B cell (primary cell): ENCODE results near the gene PPP3R2. TPM values are rescaled to one million over a fixed set of nuclear protein-coding genes. Genes with fewer than 3 reads are reported as not detected.

Source experiments
- ATAC-seq: fragments of 200-7000 bp; cut with Tn5 transposase; one replicate; pipeline ENCODE4 v1.10.0; 2021; ENCODE audit warnings: low read depth, mild to moderate bottlenecking, moderate number of reproducible peaks, moderate library complexity
- CTCF ChIA-PET: fragments of 350-600 bp; sonication (Branson Sonifier 250); formaldehyde crosslinking; loops from one replicate; lab custom pipeline; 2021; ENCODE audit warnings: antibody characterized with exemption, inconsistent platforms; lab: Charles Lee
- POLR2A ChIA-PET: fragments of 350-600 bp; sonication (Branson Sonifier 250); formaldehyde crosslinking; loops from one replicate; lab custom pipeline; 2021; ENCODE audit warnings: antibody characterized with exemption; lab: Charles Lee
- DNase-seq: peaks from one replicate; pipeline ENCODE4 v3.0.0; 2013
- H2AFZ ChIP-seq: 2 replicates; pipeline ENCODE4 v1.6.1; 2012; ENCODE audit warnings: mild to moderate bottlenecking, low read depth, low read length; ENCODE audit not compliant: insufficient read depth, poor library complexity, severe bottlenecking
- H3K27ac ChIP-seq, 2 donors: 1 replicate in 1 of 2; 2 replicates in 1 of 2; pipeline ENCODE4 v1.5.1; 2012 to 2013; ENCODE audit warnings: low read length in 2 of 2, mild to moderate bottlenecking in 2 of 2, moderate library complexity in 1 of 2
- H3K27me3 ChIP-seq, 4 experiments: fragments of 200-600 bp in 1 of 4; sonication (generic) in 1 of 4; replicated peaks in 1 of 4; 1 replicate in 2 of 4; 2 replicates in 2 of 4; pipeline versions ENCODE4 v1.6.1 to v1.7.0; 2013 to 2016; ENCODE audit warnings: low read length in 3 of 4, mild to moderate bottlenecking in 2 of 4, mixed read lengths in 1 of 4, moderate library complexity in 1 of 4; ENCODE audit not compliant: insufficient read depth in 4 of 4, control insufficient read depth in 3 of 4; ENCODE audit errors: control extremely low read depth in 1 of 4
- H3K36me3 ChIP-seq, 2 experiments: replicated peaks in 1 of 2; 1 replicate in 1 of 2; 2 replicates in 1 of 2; pipeline versions ENCODE4 v1.6.1 to v1.7.1; 2013; ENCODE audit warnings: low read length in 1 of 2; ENCODE audit not compliant: insufficient read depth in 2 of 2, control insufficient read depth in 1 of 2; ENCODE audit errors: control extremely low read depth in 1 of 2, extremely low read depth in 1 of 2
- H3K4me1 ChIP-seq, 2 donors: fragments of 200-600 bp in 1 of 2; sonication (generic) in 1 of 2; 1 replicate in 1 of 2; 2 replicates in 1 of 2; pipeline versions ENCODE4 v1.5.1 to v1.6.1; 2013 to 2017; ENCODE audit warnings: low read length in 2 of 2; ENCODE audit not compliant: control insufficient read depth in 2 of 2, insufficient read depth in 2 of 2
- H3K4me2 ChIP-seq: replicated peaks from 2 replicates; pipeline ENCODE3; 2012; ENCODE audit warnings: mild to moderate bottlenecking, low read depth, low read length; ENCODE audit not compliant: poor library complexity, severe bottlenecking
- H3K4me3 ChIP-seq, 5 experiments: fragments of 200-600 bp in 1 of 5; sonication (generic) in 1 of 5; 1 replicate in 3 of 5; 2 replicates in 2 of 5; pipeline versions ENCODE4 v1.5.1 to v1.7.0; 2011 to 2016; ENCODE audit warnings: low read length in 4 of 5, mild to moderate bottlenecking in 4 of 5, low read depth in 2 of 5, control low read depth in 1 of 5, moderate library complexity in 1 of 5; ENCODE audit not compliant: insufficient read depth in 1 of 5; ENCODE audit errors: control extremely low read depth in 1 of 5, extremely low read depth in 1 of 5
- H3K79me2 ChIP-seq: fragments of 200-600 bp; sonication (generic); one replicate; pipeline ENCODE4 v1.6.0; 2016; ENCODE audit warnings: low read length; ENCODE audit not compliant: control insufficient read depth, insufficient read depth
- H3K9ac ChIP-seq: fragments of 200-600 bp; sonication (generic); 2 replicates; pipeline ENCODE4 v1.6.1; 2017; ENCODE audit warnings: mild to moderate bottlenecking, low read length, moderate library complexity
- H3K9me3 ChIP-seq, 3 donors: one replicate each; pipeline versions ENCODE4 v1.6.1 to v1.7.1; 2013; ENCODE audit warnings: low read length in 2 of 3; ENCODE audit not compliant: control insufficient read depth in 2 of 3, insufficient read depth in 1 of 3; ENCODE audit errors: control extremely low read depth in 1 of 3
- H4K20me1 ChIP-seq: 2 replicates; pipeline ENCODE4 v1.6.0; 2012; ENCODE audit warnings: mild to moderate bottlenecking, low read length; ENCODE audit not compliant: insufficient read depth, control insufficient read depth, poor library complexity, severe bottlenecking
- H3K27ac Mint-ChIP-seq: one replicate; pipeline ENCODE4 v1.8.0; 2021; ENCODE audit warnings: mixed read lengths
- H3K27me3 Mint-ChIP-seq: one replicate; pipeline ENCODE4 v1.8.0; 2021; ENCODE audit warnings: mixed read lengths
- H3K4me1 Mint-ChIP-seq: one replicate; pipeline ENCODE4 v1.8.0; 2021; ENCODE audit warnings: mixed read lengths
- H3K4me3 Mint-ChIP-seq: one replicate; pipeline ENCODE4 v1.8.0; 2021; ENCODE audit warnings: mixed read lengths
- H3K9me3 Mint-ChIP-seq: one replicate; pipeline ENCODE4 v1.8.0; 2022; ENCODE audit warnings: mixed read lengths; ENCODE audit not compliant: insufficient read depth
- CTCF ChIP-seq: fragments of 200-600 bp; IDR thresholded peaks from one replicate; pipeline ENCODE4 v1.8.0; 2022; ENCODE audit warnings: antibody characterized with exemption, mild to moderate bottlenecking
- EZH2 ChIP-seq: IDR thresholded peaks from 2 replicates; pipeline ENCODE4 v1.6.1; 2012; ENCODE audit warnings: borderline replicate concordance, low read depth, mild to moderate bottlenecking, moderate library complexity, low read length; ENCODE audit not compliant: insufficient read depth, poor library complexity, severe bottlenecking
- WGBS: methylation state at CpG from one replicate; pipeline ENCODE4 v1.1.5; 2013; ENCODE audit warnings: missing lambda C conversion rate; ENCODE audit not compliant: insufficient coverage; 5-methylcytosine and 5-hydroxymethylcytosine counted together
- intact Hi-C: fragments of 100-400 bp; cut with micrococcal nuclease; formaldehyde crosslinking; loops from one replicate; pipeline ENCODE4 v1.10.0; 2022
- polyA plus RNA-seq: library from polyadenylated mRNA; depleted of rRNA; stranded (reverse); fragments of >200 nt; gene quantifications from 2 replicates; pipeline ENCODE4 v1.2.3, GENCODE V29; 2012
- total RNA-seq, 2 donors: library from RNA; stranded (reverse); fragments of 120-200 nt in 1 of 2; gene quantifications; 1 replicate in 1 of 2; 2 replicates in 1 of 2; pipeline versions ENCODE4 v1.2.3 to v1.2.4, GENCODE V29; 2013 to 2022

Gene PPP3R2
- total and polyA plus RNA-seq, 2 donors (not counting 1 experiment from before 2014, with no cell fraction given): not detected

GRCh38 chr9:101564252-101564651 is 30.5 kb downstream of the PPP3R2 start:
- no peaks in the 10 kb centered on the region for H3K4me1 ChIP-seq
- H3K27me3 ChIP-seq: no peaks in the 10 kb centered on the region
- ATAC-seq (no peak), DNase-seq (no peak)
- POLR2A ChIA-PET: no interaction called here
- no peaks in the 10 kb centered on the region for H3K79me2 ChIP-seq
- no peak overlapping the region for H3K4me2 ChIP-seq
- no peaks in the 10 kb centered on the region for H3K27me3 Mint-ChIP-seq
- H3K9me3 Mint-ChIP-seq: no peaks in the 10 kb centered on the region
- peaks cover 6 to 66% of the 10 kb centered on the region in 2 experiments for H3K36me3 ChIP-seq
- H3K4me3 ChIP-seq: no peak overlapping the region
- no peaks in the 10 kb centered on the region for H3K9me3 ChIP-seq
- CTCF ChIA-PET: no interaction called here
- H3K9ac ChIP-seq: no peak overlapping the region
- H4K20me1 ChIP-seq: peaks cover under 1% of the 10 kb centered on the region
- no peak overlapping the region for H3K4me3 Mint-ChIP-seq
- H2AFZ ChIP-seq: no peak overlapping the region
- no peaks in the 10 kb centered on the region for H3K4me1 Mint-ChIP-seq
- intact Hi-C loops: no loop called here
- H3K27ac Mint-ChIP-seq: no peak overlapping the region
- H3K27ac ChIP-seq: no peak overlapping the region
- TF ChIP-seq EZH2 (no peak), CTCF (no peak)

- ChIA-PET POLR2A (no interaction called here), CTCF (no interaction called here)
- Histone ChIP-seq H3K79me2 (no peaks in the 10 kb centered on the region), H3K9ac (no peak overlapping the region), H3K27ac (no peak overlapping the region), H3K27me3 (no peaks in the 10 kb centered on the region), H2AFZ (no peak overlapping the region), H3K4me1 (no peaks in the 10 kb centered on the region), H3K9me3 (no peaks in the 10 kb centered on the region), H3K36me3 (peaks cover 3 to 73% of the 10 kb centered on the region in 2 experiments), H3K4me2 (no peak overlapping the region), H4K20me1 (peaks cover 3% of the 10 kb centered on the region), H3K4me3 (no peak overlapping the region)
- intact Hi-C loops: no loop called here
- H3K4me1 Mint-ChIP-seq: no peaks in the 10 kb centered on the region
- no peaks in the 10 kb centered on the region for H3K9me3 Mint-ChIP-seq
- no peak for ATAC-seq
- TF ChIP-seq EZH2 (no peak), CTCF (no peak)
- no CpG with 5 or more reads among the region's 1 CpG for WGBS
- H3K27ac Mint-ChIP-seq: no peak overlapping the region
- DNase-seq: no peak
- no peak overlapping the region for H3K4me3 Mint-ChIP-seq
- H3K27me3 Mint-ChIP-seq: no peaks in the 10 kb centered on the region
These were observed 31.8 kb downstream of the PPP3R2 start for GRCh38 chr9:101562966-101563365.
